ENCODE data around the gene MAGEF1.

Gene MAGEF1

DNA sequence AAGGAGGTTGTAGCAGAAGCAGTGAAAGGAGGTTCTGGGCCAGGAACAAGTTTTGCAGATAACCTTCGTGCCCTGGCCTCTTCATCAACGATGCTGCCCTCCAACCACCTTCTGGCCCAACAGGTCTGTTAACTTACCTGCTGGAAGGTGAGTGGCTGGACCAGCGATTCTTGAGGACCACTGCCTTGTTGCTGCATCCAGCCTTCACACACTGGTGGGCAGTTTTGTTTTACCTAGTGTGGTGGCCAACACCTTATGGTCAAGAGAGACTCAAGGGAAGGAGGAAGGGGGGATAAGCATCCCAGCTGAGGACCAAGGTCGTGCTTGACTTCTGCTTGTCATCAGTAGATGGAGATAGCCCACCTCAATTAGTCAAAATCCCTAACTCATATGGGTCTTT, 7.8 kb upstream of the MAGEF1 start:
- no peak for DNase-seq

DNA sequence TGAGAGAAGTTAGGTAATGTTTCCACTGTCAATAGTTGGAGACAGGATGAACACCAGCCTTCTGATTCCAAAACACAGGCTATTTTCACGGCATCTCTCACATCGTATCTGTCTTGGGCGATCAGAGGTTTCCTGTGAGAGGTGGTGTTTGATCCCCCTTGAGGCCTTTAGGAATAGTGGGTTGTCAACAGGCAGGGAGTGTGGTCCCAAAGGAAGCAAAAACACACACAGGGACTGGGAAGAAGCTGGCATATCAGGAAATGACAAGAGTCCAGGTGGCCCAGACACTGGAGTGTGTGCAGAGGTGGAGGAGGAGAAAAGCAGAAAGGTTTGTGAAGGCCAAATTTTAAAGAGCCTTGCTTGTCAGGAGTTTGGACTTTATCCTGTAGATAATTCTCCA, 6.6 kb upstream of the MAGEF1 start:
- DNase-seq = no peak

DNA sequence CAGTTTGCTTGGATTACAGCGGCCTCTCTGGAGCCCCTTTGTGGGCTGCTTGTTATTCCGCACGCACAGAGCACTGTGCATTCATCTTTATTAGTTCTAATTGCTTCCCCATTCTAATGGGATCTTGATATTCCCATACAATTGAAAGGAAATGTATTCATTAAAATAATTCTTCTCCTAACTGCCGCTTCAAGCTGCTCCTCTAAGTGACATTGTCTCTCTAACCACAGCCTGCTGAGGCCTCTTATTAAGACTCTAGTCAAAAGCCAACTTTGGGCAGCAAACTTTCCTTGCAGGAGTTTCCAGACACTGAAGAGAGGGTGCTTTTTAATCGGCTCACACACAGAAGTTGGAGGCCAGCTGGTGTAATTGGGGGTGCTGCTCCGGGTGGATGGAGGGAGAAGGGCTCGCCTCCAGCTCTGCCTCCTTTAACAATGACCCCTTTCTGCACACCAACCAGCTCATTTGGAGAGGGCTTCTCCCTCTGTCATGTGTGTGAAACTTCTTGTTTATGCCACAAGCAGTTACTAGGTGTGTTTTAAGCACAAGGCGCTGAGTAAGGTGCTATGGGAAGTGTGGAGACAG, 5.6 kb upstream of the MAGEF1 start:
- DNase-seq = no peak

DNA sequence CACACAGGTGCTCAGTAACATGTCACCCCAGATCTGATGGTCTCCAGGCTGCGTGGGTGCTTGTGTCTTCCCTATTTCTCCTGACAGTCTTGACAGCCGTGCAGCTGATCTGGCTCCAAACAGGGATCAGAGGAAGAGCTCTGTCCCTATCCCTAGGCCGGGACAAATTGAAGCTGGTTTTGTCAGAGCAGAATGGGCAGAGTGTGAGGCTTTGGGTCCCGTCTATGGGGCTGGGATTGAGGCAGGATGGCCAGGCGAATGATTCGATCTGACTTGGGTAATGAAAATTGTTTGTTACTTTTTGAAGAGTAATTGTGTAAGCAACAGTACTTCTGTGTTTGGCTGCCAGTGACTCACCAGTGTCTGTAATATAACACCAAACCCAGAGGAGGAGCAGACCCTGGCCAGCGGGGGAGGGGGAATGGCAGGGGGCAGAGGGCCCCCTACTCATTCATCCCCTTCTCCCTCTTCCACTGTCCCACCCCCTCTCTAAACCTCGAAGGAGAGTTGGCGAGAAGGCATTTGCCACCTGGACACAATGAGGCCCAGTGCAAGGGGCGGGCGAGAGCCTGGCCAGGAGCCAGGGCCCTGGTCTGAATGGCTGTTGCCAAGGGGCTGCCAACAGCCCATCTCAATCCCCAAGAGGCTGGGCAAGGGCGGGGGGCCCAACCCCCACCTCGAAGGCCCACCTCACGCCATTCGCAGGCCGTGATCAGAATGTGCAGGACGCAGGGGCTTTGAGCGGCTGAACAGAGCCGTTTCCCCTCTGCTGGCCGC, 4.9 kb upstream of the MAGEF1 start:
- peak; percentile 69 for DNase-seq

DNA sequence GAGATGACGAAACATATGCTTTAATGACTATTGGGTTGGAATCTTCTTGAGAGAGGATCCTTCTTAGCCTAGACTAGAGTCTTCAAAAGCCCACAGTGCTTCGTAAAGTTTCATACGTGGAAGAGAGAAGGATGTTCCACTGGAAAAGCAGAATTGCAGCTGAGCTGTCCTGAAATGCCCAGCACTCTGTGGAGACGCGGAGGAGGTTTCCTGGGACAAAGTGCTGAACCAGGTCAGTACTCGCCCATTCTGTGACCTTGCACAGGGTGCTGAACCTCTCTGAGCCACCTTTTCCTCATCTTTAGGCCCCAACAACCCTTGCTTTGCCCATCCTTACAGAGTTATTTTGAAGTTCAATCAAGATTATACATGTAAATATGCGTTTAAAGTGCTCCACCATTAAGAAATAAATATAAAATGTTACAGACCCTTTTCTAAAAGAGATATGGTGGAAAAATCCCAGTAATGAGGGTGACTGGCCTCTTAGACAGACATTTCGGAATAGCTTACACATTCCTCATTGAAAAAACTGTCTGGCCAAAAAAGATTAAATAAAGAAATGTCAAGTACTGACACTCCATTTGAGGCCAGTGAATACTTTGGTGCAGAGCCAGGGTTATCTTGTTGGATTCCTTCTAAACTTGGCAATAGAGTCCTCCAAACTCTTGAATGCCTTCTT, 4.2 kb upstream of the MAGEF1 start:
- DNase-seq = no peak

DNA sequence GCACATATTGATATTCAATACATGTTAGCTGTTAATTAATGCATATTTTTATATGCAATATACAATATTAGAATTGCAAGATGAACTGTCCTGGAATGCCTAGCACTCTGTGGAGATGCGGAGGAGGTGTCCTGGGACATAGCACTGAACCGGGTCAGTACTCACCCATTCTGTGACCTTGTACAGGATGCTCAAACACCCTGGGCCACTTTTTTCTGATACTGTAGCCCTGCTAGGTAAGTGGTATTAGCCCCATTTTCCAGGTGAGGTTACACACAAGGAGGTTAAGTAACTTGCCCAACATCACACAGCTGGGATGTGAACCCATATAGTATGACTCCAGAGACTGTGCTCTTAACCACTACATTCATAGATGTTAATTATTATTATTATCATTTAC, 1.7 kb upstream of the MAGEF1 start:
- DNase-seq = no peak

DNA sequence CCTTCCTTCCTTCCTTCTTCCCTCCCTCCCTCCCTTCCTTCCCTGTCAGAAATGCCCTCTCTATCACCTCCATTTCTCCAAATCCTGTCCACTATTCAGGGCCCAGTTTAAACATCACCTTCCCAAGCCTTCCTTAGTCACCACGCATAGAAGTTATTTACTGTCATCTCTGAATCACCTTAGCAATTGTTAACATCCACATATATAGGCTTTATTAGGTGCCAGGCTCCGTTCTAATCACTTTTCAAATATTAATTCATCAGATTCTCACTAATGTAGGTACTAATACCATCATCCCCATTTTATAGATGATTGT, 1.1 kb upstream of the MAGEF1 start:
- DNase-seq = no peak

DNA sequence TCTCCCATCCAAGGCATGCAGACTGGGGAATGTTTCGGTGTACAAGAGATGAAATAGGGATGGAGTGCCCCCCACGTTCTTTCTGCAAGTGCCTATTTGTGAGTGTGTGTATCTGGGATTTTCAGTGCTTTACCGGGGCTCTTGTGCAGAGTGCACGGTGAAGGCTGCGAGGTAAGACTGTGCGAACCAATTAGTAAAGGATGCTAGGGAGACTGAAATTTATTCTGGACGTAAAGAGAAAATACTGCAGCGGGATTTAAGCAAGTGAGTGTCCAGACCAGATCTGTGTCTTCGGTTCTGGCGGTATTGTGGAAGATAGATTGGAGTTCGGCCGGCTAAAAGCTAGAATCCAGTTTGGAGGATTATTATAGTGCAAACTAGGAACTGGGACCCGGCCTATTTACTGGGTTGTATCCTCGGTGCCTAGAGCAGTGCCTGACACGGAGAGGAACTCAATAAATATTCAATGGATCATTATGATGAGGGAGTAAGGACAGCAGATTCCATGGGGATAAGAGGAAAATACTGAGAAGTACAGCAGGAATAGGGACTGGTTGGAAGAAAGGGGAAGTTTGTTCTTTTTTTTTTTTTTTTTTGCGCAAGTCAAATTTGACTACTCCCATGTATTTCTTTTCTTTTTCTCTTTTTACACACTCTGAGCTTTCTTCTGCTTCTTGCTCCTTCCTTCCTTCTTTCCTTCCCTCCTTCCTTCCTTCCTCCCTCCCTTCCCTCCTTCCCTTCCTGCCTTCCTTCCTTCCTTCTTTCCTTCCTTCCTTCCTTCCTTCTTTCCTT, 580 bp upstream of the MAGEF1 start:
- DNase-seq = no peak

DNA sequence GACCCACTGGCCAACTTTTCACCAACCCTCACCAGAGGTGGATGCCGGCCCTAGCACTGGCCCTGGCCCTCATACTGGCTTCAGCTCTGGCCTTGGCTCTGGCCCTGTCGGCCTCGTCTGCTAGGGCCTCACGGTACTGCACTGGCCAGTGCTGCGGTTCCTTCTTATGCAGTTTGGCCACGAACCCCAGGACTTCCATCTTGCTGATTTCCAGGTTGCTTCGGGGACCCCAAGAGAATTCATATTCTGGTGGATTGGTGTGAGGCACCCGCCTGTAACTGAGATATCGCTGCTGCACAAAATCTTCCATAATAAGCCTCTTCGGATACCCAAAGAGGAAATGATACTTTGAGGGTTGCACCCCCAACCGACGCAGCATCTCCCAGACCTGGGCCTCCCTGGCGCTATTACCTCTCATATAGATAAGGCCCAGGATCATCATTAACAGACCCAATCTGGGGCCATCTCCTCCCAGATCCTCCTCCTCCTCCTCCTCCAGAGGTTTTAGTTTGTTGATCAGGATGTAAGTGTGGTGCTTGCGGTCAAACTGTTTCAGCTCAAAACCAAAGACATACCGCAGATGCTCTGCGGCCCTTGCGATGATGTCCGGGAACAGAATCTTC, 883 bp downstream of the MAGEF1 start:
- DNase-seq = no peak

DNA sequence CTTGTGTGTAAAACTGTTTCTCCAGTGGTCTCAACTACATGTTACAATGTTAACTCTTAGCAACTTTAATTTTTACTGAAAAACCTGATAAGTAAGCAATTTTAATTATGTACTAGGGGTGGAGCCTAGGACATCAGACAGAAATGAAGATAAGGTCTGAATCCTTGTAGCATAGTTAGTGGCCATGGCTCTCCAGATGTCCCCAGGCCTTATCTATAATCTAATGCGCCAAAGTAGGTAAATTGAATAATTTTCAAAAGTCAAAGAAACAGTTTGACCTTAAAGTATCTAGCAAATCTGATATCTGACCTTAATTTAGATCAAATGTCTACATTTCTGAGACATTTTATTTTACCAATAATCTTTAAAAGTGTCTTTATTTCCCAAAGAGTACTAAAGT, 8.2 kb downstream of the MAGEF1 start:
- no peak for DNase-seq

DNA sequence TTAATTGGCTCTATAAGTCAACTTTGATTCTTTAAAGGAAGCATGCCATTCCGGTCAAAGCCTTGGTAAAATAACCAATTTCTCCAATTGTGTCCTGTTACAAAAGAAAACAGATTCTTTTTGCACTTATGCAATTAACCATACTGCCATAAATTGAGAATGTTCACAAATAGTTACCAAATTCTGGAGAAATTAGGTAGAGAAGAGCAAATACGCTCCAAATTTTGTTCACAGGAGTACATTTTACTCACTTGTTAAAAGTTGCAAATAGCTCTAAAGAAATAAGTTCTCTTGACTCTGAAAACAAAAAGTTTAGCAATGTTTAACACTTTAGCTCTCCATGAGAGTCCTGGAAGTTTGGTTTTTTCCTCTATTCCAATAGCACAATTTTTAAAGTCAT, 11.1 kb downstream of the MAGEF1 start:
- DNase-seq = no peak

DNA sequence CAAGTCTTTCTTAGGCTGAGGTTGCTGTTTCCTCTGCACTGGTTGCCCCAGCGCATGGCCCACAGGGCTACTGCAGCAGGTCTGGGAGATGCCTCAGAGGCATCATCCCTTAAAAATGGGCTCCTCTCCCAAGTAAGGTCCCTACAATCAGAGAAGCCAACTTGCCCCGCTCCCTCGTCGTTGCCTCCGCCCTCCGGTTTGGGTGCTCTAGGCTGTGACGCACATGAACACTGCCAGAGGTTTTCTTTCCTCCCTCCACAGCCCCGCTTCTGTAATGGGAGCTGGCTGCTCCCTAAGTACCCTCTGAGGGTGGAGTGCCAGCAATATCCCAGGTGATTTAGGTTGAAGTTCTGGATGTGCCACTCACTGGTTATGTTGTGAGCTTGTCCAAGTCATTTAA, 14.0 kb downstream of the MAGEF1 start:
- DNase-seq = no peak

DNA sequence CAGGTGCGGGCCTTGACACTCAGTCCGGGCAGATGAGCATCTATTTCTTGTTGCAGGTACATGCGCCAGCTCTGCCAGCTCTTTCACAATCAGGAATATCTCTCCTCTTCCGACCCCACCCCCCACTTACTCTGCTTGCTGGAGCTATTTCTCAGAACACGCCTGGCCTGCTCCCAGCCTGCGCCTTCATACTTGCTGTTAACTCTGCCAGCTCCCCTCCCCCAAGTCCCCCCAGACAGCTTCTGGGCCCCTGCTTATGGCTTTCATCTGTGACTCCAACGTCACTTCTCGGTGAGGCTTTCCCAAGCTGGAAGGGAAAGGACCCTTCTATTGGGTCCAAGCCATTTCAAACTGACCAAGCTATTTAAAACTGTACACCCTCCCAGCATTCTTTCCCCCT, 15.2 kb downstream of the MAGEF1 start:
- no peak for DNase-seq

DNA sequence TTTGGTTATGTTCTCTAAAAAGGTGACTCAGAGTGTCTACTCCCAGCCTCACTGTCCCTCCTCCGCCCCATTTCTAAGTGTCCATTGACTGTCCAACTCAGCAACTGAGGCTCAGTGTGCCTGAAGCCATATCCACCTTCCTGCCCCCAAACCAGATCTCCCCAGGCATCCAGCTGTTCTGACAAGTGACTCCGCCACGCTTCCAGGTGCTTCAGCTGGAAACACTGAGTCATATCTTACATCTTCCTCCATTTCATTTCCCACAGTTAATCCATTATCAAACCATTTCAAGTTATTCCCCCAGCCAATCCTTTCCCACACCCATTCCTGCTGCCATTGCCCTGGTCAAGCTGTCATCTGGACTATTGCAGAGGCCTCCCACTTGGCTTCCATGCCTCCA, 17.1 kb downstream of the MAGEF1 start:
- DNase-seq = no peak

DNA sequence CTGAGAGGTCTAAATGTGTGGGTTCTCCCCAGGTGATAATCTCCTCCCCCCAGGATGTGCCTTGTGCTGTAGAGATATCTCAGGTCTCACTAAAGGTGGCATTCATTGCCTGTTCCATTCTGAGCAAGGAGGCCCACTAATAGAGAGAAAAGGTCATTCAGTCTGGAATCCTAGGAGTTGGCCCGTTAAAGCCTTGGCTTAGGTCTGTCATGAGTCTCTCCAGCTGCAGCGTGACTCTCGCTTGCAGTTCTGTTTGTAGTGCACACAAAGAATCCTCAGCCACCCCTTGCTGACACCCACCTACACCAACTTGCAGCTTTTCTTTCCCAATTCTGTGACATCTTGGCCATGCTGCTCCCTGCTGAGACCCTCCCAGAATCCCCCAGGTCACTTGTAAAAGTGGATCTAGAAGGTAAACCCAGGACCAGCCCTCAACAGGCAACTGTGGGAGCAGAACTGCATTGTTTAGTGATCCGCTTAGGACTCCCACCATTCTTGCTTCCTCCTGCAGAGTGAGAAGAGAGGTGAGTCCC, 17.7 kb downstream of the MAGEF1 start:
- DNase-seq = no peak

DNA sequence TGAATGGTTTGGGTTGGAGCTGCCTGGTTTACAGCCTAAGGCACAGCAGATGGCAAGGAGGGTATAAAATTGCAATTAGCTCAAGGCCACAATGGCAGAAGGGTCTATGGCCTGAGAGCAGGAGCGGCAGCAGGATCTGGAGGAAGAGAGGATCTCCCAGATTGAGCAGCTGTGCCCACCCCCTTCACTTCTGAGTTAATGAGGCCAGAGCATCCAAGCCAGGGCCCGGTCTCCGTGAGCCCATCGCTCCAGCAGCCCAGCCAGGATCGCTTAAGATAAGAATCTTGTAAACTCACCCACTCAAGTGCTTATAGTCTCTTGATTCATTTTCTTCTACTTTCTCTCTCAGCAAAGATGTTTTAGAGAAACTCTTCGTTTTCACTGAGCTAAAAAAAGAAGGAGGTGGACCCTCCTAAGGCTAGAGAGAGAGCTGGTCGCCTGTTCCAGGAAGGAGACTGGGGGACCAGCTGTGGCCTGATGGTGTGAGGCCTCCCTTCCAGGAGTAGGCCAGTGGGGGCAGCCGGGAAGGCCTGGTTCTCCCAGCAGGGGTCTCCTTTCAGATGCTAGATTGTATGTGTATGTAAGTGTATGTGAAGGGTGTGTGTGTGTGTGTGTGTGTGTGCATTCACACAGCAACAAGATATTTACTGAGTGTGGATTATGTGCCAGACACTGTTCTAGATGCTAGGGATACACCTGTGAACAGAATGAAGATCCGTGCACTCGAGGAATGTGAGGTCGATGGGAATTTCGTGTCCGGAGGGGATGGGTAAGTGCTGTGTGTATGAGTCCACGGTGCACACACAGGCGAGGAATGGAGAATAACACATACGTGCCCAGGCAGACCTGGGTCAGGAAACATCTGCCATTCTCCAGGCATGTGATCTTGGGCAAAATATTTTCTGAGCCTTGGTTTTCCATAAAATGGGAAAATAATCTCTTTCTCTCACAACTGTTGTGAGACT, 18.6 kb downstream of the MAGEF1 start:
- DNase-seq = no peak

DNA sequence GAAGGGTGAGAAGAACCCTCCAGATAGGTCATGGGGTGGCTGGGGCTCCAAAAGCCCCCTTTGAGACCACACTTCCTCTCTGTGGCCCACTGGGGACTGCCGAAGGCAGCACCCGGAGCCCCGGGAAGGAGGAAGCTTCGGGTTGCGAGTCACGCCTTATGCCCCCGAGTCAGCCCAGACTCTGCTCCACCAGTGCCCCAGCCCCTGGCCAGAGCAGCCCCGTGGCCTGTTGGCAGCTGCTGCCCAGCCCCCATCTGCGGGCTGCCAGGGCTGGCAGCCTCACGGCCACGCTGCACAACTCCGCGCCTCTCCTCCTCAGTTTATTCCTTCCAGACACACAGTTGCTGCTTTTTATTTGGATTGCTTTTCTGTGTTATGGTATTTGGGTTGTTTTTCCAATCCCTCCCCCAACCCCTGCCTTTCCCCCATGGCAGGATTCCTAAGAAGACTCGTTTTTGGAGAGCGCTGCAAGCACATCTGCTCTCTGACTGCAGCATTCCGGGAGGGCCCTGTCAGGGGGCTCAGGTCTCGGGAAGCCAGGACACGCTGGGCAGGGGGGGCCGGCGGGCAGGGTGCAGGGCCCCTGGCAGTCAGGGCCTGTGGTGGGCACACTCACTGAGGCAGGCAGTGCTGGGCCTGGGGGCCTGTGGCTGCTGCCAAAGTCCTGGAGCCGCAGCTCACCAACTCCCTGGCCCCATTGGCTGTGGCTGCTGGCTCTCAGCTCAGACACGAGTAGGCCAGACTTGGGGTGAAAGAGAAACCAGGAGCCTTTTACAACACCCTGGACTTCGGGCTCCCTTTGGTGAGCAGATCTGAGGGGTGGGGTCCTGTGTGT, 20.2 kb downstream of the MAGEF1 start:
- no peak for DNase-seq

DNA sequence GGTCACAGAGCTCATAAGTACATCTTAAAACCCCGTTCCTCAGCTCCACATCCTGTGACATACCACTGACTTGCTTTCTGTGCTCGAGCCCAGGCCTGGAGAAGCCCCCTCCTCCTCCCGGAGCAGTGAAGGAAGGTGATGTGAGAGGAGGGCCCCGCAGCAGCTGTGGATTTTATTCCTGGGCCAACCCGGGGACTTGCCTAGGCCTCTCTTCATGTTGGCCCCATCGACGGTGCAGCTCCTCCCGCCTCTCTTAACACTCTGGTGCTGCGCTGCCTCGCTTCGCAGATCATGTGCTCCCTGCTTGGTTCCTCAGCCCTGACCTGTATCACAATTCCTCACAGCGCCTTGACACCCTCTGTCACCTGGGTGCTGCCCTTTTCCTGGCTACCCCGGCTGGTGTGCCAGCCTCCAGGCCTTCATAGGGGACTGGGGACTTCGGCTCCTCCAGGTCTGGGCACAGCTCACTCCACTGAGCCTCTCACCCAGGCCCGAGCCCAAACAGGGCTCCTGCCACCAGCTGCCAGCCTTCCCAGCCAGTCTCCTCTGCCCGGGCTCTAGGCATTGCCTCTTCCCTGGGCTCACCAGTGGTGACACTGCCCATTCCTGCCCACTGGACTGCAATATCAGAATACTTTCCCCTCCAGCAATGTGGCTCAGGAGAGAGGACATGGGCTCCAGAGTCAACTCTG, 21.5 kb downstream of the MAGEF1 start:
- no peak for DNase-seq

DNA sequence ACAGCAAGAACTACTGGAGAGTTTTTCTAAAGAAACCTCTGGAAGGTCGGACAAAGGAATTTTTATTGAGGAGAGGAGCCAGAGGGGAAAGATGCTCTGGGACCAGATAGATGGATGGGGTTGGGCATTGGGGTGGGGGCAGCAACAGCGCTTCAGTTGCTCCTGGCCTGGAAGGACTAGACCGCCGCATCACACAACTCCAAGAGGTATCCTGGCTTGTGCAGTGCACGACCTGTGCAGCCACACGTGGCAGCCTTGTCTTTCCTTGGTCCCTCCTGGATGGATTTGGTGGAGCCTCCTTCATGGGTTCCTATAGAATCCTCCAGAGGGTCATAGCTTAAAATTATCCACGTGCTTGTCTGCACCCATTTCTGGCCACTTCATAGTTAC, 23.0 kb downstream of the MAGEF1 start:
- DNase-seq = no peak

DNA sequence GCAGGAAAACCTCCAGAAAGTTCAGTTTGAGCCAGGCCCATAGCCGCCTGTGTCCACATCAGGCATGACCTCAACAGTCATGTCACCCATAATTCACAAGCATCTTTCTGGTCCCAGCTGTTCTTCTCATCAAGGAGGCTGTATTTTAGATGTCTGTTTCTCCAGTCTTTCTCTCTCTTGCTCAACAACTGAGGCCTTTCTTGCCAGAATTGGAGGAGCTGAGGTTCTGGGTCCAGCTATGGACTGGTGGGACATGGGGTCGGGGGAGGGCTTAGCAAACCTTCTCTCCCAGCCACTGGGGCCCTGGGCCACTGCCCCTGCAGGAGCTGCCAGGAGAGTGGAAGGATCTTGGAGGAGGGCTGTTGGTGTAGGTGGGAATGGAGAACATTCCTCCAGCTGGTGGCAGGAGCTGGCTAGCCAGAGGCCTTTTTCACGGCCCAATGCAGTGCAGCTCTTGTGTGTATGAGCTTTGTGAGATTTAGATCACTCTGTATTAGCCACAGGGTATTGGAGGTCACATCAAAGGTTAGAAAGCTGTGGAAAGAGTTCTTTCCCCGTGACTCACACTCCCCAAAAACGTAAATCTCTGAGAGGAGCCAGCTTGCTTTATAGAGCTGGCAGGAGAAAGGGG, 23.5 kb downstream of the MAGEF1 start:
- DNase-seq = no peak
